Omental fat pad (tissue), 4 donors: Measurements from ENCODE around the gene CHST1. TPM values are rescaled to one million over a fixed set of nuclear protein-coding genes. Genes with fewer than 3 reads are reported as not detected.

ENCODE experiments used
- ATAC-seq: fragments of 150-250 bp; one replicate; pipeline ENCODE4 v1.9.1; 2016; ENCODE audit warnings: mild to moderate bottlenecking, moderate library complexity; ENCODE audit not compliant: low FRiP score
- DNase-seq: peaks from one replicate; pipeline ENCODE4 v3.0.0-alpha.2; 2019; ENCODE audit warnings: low spot score
- small RNA-seq: library from RNA; depleted of rRNA; stranded (forward); fragments of <200 nt; gene quantifications from one replicate; pipeline ENCODE3, GENCODE V24; 2016
- total RNA-seq, 4 donors: library from RNA; depleted of rRNA; stranded (reverse); fragments of >200 nt; gene quantifications; one replicate each; pipeline ENCODE4 v1.1.0, GENCODE V29; 2016
- TF ChIP-seq, protein P1 (sequence below), 3 donors: fragments of 450-650 bp; IDR thresholded peaks; one replicate each; pipeline ENCODE4 v1.5.1; 2016 to 2017; ENCODE audit warnings: antibody characterized with exemption in 3 of 3, mild to moderate bottlenecking in 3 of 3, moderate library complexity in 2 of 3

Gene CHST1
- total RNA-seq, 4 donors from 2014 or later, result 0.37 to 8.4 (median 2.7) TPM

DNA sequence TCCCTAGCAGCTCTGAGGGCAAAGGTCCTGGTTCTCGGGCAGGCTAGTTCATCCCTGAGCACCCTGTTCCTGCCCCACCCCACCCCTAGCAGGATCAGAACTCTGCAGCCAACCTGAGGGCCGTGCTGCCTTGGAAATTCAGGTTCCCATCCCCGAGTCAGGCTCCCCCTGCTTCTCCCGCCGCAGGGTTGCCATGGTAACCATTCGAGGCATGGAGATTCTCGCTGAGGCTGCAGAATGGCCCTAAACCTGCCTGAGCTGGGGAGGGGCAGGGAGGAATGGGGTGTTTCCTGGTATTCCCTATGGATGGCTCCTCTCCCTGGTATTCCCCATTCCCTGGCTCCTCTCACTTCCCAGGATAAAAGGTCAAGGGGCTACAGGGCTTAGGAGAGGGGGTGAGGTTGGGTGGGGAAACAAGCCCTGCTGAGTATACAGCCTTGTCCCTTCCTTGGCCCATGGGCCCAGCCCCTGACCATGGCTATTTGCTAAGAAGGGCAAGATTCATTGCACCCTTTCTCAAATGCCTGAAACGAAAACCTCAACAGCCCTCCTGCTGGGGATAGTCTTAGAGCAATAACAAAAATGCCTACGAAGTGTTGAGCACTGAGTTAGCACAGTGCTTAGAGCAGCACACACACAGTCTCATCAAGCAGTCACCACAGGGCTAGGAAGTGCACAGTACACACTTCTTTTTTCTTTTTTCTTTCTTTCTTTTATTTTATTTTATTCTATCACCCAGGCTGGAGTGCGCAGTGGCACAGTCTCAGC lies 58.7 kb downstream of the CHST1 start:
- TF ChIP-seq, protein P1, sequence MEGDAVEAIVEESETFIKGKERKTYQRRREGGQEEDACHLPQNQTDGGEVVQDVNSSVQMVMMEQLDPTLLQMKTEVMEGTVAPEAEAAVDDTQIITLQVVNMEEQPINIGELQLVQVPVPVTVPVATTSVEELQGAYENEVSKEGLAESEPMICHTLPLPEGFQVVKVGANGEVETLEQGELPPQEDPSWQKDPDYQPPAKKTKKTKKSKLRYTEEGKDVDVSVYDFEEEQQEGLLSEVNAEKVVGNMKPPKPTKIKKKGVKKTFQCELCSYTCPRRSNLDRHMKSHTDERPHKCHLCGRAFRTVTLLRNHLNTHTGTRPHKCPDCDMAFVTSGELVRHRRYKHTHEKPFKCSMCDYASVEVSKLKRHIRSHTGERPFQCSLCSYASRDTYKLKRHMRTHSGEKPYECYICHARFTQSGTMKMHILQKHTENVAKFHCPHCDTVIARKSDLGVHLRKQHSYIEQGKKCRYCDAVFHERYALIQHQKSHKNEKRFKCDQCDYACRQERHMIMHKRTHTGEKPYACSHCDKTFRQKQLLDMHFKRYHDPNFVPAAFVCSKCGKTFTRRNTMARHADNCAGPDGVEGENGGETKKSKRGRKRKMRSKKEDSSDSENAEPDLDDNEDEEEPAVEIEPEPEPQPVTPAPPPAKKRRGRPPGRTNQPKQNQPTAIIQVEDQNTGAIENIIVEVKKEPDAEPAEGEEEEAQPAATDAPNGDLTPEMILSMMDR (IDR thresholded peaks at IDR 0.05), result no peak
- DNase-seq (no peak), ATAC-seq (no peak)

DNA sequence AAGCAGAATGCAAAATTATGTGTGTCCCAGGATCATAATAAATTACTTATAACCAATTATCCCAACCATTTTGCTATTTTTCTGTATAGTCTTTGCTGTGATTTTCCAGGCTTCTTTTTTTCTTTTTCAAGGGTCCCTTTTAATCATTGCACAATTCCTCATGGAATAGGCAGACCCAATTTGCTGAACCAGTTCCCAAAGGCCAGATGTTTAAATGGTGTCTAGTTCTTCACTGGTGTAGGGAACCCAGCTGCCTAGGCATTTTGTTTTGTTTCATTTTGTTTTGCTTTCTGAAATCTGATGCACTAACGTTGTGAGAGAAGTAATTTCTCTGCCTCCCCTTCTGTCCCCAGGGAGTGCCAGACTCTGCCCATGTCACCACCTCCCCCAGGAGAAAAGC lies 60.4 kb downstream of the CHST1 start:
- no peak for DNase-seq
- TF ChIP-seq, protein P1 (IDR thresholded peaks at IDR 0.05), result no peak
- no peak for ATAC-seq

DNA sequence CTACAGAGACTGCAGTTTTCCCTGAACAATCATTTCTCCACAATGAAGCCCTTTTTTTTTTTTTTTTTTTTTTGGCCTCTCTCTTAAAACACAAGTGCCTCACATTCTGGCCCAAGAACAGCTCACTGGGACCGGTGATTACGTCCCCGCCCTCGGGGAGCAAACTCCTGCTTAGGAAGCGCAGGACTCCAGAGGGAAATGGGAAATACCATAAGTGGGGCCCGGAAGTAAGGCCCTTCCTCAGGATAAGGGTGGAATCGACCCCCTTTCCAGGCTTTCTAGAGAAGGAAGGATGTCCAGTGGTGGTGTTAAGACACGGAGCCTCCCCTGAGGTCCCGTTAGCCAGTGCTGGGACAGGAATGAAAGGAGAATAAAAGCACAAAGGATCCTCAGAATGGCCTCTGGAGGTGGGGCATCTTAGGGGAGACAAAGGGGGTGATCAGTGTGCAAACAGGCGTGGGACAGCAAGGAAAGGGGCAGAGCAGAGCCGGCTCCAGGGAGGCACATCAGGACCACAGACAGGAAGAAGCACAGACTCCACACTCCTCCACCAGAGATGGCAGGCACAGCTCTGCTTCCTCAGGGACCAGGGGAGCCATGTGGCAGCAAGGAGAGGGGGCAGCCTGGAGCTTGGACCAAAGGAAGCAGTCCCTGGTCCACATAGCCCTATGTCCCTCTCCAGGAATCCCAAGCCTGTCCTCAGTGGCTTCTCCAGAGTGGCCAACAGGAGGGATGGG lies 61.3 kb downstream of the CHST1 start:
- ATAC-seq (no peak), DNase-seq (no peak)
- TF ChIP-seq, protein P1 (IDR thresholded peaks at IDR 0.05), result no peak

DNA sequence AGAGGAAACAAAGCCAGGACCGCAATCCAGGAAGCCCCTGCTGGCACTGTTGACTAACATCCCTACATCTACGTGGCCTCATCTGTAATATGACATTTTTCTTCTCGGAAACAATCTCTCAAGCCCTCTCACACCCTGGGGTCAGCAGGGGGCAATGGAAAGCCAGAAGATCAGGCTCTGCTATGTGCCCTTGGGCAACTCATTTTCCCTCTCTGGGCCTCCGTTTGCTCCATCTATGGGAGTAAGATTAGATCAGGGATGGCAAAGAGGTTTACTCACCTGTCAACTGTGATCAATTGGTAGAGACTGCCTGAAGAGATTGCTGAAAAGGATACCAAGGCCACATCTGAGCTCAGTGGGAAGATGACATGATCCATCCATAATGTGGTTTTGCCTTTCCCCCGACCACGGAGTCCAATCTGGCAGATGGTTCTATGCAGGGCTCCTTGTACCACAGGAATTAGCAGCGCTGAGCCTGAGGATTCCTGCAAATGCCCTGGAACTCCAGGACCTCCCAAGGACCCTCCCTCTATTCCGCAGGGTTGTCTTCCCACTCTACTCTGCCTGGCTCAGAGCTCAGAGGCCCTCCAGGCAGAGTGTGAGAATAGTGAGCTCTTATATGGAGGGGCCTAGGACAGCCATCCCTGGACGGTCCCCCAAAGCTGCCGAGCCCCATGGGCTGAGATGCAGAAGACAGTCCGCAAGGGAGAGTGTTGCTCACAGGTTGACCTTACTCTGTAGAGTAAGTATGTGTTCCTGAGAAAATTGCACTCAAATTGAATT lies 66.1 kb downstream of the CHST1 start:
- TF ChIP-seq, protein P1 (IDR thresholded peaks at IDR 0.05), result no peak
- no peak for DNase-seq
- ATAC-seq, result no peak

Small RNA genes lying within 50 kb of the gene (small RNA-seq; reads per million reads assigned to genes)
- gene MIR7154, result not detected

Other genes starting within 250 kb of the CHST1 start
- gene SLC35C1, start 139.5 kb upstream of the CHST1 start, total RNA-seq, result 100 to 1,000 TPM in 1 of 4 donors, 10 to 100 TPM in 3; 18.6 to 103 (median 73.0) TPM
- gene CRY2, start 181.9 kb upstream of the CHST1 start, total RNA-seq, result 10 to 100 TPM; 53.1 to 63.4 (median 60.2) TPM
- 1 to 10 TPM; 3.2 to 7.4 (median 4.3) TPM for gene MAPK8IP1, start 220.0 kb upstream of the CHST1 start, total RNA-seq
- 1 to 10 TPM in 1 of 4 donors, not detected in 3; 1.6 TPM for gene FREY1, start 241.6 kb upstream of the CHST1 start, total RNA-seq